K562 (cell line): ENCODE data around the gene HAUS1.

Source experiments
- CTCF ChIP-seq, 3 experiments: IDR thresholded peaks in 2 of 3; conservative IDR thresholded peaks in 1 of 3; 2 replicates each; pipeline ENCODE4 v1.5.1; 2011 to 2012; ENCODE audit warnings: low read length in 3 of 3, mild to moderate bottlenecking in 3 of 3, control low read depth in 2 of 3, improper control_type of control experiment in 1 of 3, inconsistent platforms in 1 of 3, low read depth in 1 of 3, mixed read lengths in 1 of 3, moderate library complexity in 1 of 3; ENCODE audit not compliant: insufficient read depth in 2 of 3
- EGR1 ChIP-seq: fragments of 450-650 bp; conservative IDR thresholded peaks from 2 replicates; pipeline ENCODE4 v1.6.1; 2017; ENCODE audit warnings: mild to moderate bottlenecking
- FOXP4 ChIP-seq: sonication (generic); formaldehyde crosslinking; IDR thresholded peaks from 2 replicates; pipeline ENCODE4 v1.8.0; 2022; ENCODE audit warnings: mild to moderate bottlenecking, missing genetic modification reagents, borderline replicate concordance
- GATAD2A ChIP-seq: fragments of 450-650 bp; IDR thresholded peaks from 2 replicates; pipeline ENCODE4 v1.6.1; 2017
- KAT8 ChIP-seq: fragments of 450-650 bp; IDR thresholded peaks from 2 replicates; pipeline ENCODE4 v1.6.1; 2016; ENCODE audit warnings: low read depth, mild to moderate bottlenecking
- NCOR1 ChIP-seq: fragments of 450-650 bp; IDR thresholded peaks from 2 replicates; pipeline ENCODE4 v1.6.1; 2016; ENCODE audit warnings: mild to moderate bottlenecking, moderate library complexity
- RAD51 ChIP-seq: fragments of 450-650 bp; IDR thresholded peaks from 2 replicates; pipeline ENCODE4 v1.7.1; 2016; ENCODE audit warnings: low read depth, mild to moderate bottlenecking, borderline replicate concordance
- RNF2 ChIP-seq: sonication (generic); IDR thresholded peaks from 2 replicates; pipeline ENCODE4 v1.6.1; 2016
- SIX5 ChIP-seq, 2 experiments: IDR thresholded peaks; 2 replicates each; pipeline ENCODE4 v1.6.1; 2011; ENCODE audit warnings: low read length in 2 of 2, borderline replicate concordance in 1 of 2, low read depth in 1 of 2, mild to moderate bottlenecking in 1 of 2, moderate library complexity in 1 of 2; ENCODE audit not compliant: insufficient read depth in 1 of 2
- TRIM24 ChIP-seq, 2 experiments: fragments of 450-650 bp; IDR thresholded peaks; 2 replicates each; pipeline ENCODE4 v1.6.1; 2016

GRCh38 chr18:46068763-46069162 lies 35.4 kb upstream of the HAUS1 start:
- TF ChIP-seq GATAD2A (no peak), EGR1 (no peak), FOXP4 (CRISPR knock-in tag) (no peak), RAD51 (no peak), CTCF (IDR thresholded peaks at IDR 0.05 in 2 of 3, conservative IDR thresholded peaks at IDR 0.05 in 1 of 3; ENCODE audit: insufficient read depth in 2 of 3, low read depth in 1 of 3, low read length in 3 of 3) (no peak), NCOR1 (no peak), SIX5 (IDR thresholded peaks at IDR 0.05; ENCODE audit: borderline replicate concordance in 1 of 2, insufficient read depth in 1 of 2, low read depth in 1 of 2, low read length in 2 of 2) (no peak), KAT8 (no peak), TRIM24 (IDR thresholded peaks at IDR 0.05) (no peak), RNF2 (no peak)
